Stimulated activated naive B cell treated with anti-CD40 and anti-IgM and Interleukin-4, amounts not matched to agents 10 μg/mL and 1 μg/mL and 100 μg/mL, for 72 hours (primary cell): ENCODE data around the gene TPSG1.
"Not testable (repeated sequence)": the region's sequence is repeated elsewhere in the genome, so short reads cannot be mapped to it uniquely, and the experiment has no call there.

Experiments
- ATAC-seq, 2 donors: fragments of 150-1000 bp; cut with Tn5 transposase; replicated peaks; 2 replicates each; pipeline ENCODE4 v1.10.0; 2021; ENCODE audit warnings: moderate library complexity in 1 of 2
- DNase-seq: peaks from one replicate; pipeline ENCODE4 v3.0.0; 2021
- H3K27ac Mint-ChIP-seq: one replicate; pipeline ENCODE4 v1.8.0; 2022; ENCODE audit warnings: mild to moderate bottlenecking, mixed read lengths
- H3K27me3 Mint-ChIP-seq, 2 donors: one replicate each; pipeline ENCODE4 v1.8.0; 2022; ENCODE audit warnings: mixed read lengths in 2 of 2
- H3K36me3 Mint-ChIP-seq, 2 donors: one replicate each; pipeline ENCODE4 v1.8.0; 2022; ENCODE audit warnings: mixed read lengths in 2 of 2, mild to moderate bottlenecking in 1 of 2
- H3K4me1 Mint-ChIP-seq, 2 donors: one replicate each; pipeline ENCODE4 v1.8.0; 2022; ENCODE audit warnings: mixed read lengths in 2 of 2, mild to moderate bottlenecking in 1 of 2
- H3K4me3 Mint-ChIP-seq, 2 donors: one replicate each; pipeline ENCODE4 v1.8.0; 2022; ENCODE audit warnings: mild to moderate bottlenecking in 2 of 2, mixed read lengths in 2 of 2, moderate library complexity in 1 of 2
- H3K9me3 Mint-ChIP-seq, 2 donors: one replicate each; pipeline ENCODE4 v1.8.0; 2022; ENCODE audit warnings: mixed read lengths in 2 of 2, mild to moderate bottlenecking in 1 of 2

Gene TPSG1

GRCh38 chr16:1230471-1231212, 5.6 kb upstream of the TPSG1 start:
- H3K27ac Mint-ChIP-seq, H3K9me3 Mint-ChIP-seq, DNase-seq, H3K4me1 Mint-ChIP-seq, H3K27me3 Mint-ChIP-seq, H3K36me3 Mint-ChIP-seq, ATAC-seq, H3K4me3 Mint-ChIP-seq: not testable (repeated sequence)

GRCh38 chr16:1230084-1230470, 5.0 kb upstream of the TPSG1 start, which contains the start of gene TPSB2:
Gene TPSB2 (minus strand): TSS chr16:1230184. CDS start chr16:1229951, 233 bp downstream.
- H3K27ac Mint-ChIP-seq, H3K36me3 Mint-ChIP-seq: not testable (repeated sequence)

GRCh38 chr16:1229476-1229875, 4.4 kb upstream of the TPSG1 start:
- H3K36me3 Mint-ChIP-seq, H3K27me3 Mint-ChIP-seq, H3K9me3 Mint-ChIP-seq, DNase-seq, H3K4me1 Mint-ChIP-seq, ATAC-seq, H3K27ac Mint-ChIP-seq, H3K4me3 Mint-ChIP-seq: not testable (repeated sequence)

More at GRCh38 chr16:1230084-1230470, 5.0 kb upstream of the TPSG1 start, which contains the start of gene TPSB2:
- not testable (repeated sequence) for H3K4me3 Mint-ChIP-seq, DNase-seq, H3K9me3 Mint-ChIP-seq, H3K27me3 Mint-ChIP-seq, ATAC-seq, H3K4me1 Mint-ChIP-seq

- not testable (repeated sequence) for H3K4me1 Mint-ChIP-seq, H3K27me3 Mint-ChIP-seq, H3K4me3 Mint-ChIP-seq, DNase-seq, H3K27ac Mint-ChIP-seq, H3K36me3 Mint-ChIP-seq, H3K9me3 Mint-ChIP-seq, ATAC-seq
Observed at GRCh38 chr16:1228227-1228626, 3.2 kb upstream of the TPSG1 start.

- ATAC-seq, H3K27ac Mint-ChIP-seq, H3K4me3 Mint-ChIP-seq, H3K4me1 Mint-ChIP-seq, H3K36me3 Mint-ChIP-seq, DNase-seq, H3K9me3 Mint-ChIP-seq: not testable (repeated sequence)
- H3K27me3 Mint-ChIP-seq, result peaks cover 5 to 10% of the 10 kb centered on the region in 2 donors
Observed at GRCh38 chr16:1226692-1227091, 1.6 kb upstream of the TPSG1 start.

- peaks cover 5 to 14% of the 10 kb centered on the region in 2 donors for H3K27me3 Mint-ChIP-seq
- ATAC-seq, H3K4me3 Mint-ChIP-seq, H3K36me3 Mint-ChIP-seq, H3K27ac Mint-ChIP-seq, H3K9me3 Mint-ChIP-seq, DNase-seq, H3K4me1 Mint-ChIP-seq: not testable (repeated sequence)
Observed at GRCh38 chr16:1225728-1226311, 752 bp upstream of the TPSG1 start.

- Mint-ChIP-seq H3K27me3 (peaks cover 5 to 9% of the 10 kb centered on the region in 2 donors), H3K36me3 (no peaks in the 10 kb centered on the region), H3K4me1 (no peaks in the 10 kb centered on the region), H3K4me3 (no peak overlapping the region), H3K27ac (no peak overlapping the region), H3K9me3 (no peaks in the 10 kb centered on the region)
- no peak for DNase-seq
- no peak for ATAC-seq
Observed at GRCh38 chr16:1224558-1224957, 510 bp downstream of the TPSG1 start.

- no peak for ATAC-seq
- Mint-ChIP-seq H3K4me3 (no peak overlapping the region), H3K4me1 (no peaks in the 10 kb centered on the region)
Observed at GRCh38 chr16:1223355-1224214, 1.5 kb downstream of the TPSG1 start.

GRCh38 chr16:1222553-1223354, 2.3 kb downstream of the TPSG1 start:
- Mint-ChIP-seq H3K27ac (no peak overlapping the region), H3K9me3 (no peaks in the 10 kb centered on the region), H3K4me1 (no peaks in the 10 kb centered on the region), H3K4me3 (no peak overlapping the region), H3K36me3 (no peaks in the 10 kb centered on the region), H3K27me3 (peaks cover 0 to 5% of the 10 kb centered on the region in 2 donors)
- ATAC-seq (no peak), DNase-seq (no peak)

More at GRCh38 chr16:1223355-1224214, 1.5 kb downstream of the TPSG1 start:
- peaks cover 5 to 9% of the 10 kb centered on the region in 2 donors for H3K27me3 Mint-ChIP-seq
- no peaks in the 10 kb centered on the region for H3K9me3 Mint-ChIP-seq
- DNase-seq, result no peak
- no peak overlapping the region for H3K27ac Mint-ChIP-seq
- no peaks in the 10 kb centered on the region for H3K36me3 Mint-ChIP-seq

GRCh38 chr16:1221628-1222552, 3.2 kb downstream of the TPSG1 start:
- Mint-ChIP-seq H3K27ac (no peak overlapping the region), H3K36me3 (no peaks in the 10 kb centered on the region), H3K9me3 (no peaks in the 10 kb centered on the region), H3K27me3 (peaks cover 0 to 5% of the 10 kb centered on the region in 2 donors), H3K4me3 (no peak overlapping the region), H3K4me1 (no peaks in the 10 kb centered on the region)
- DNase-seq, result no peak
- no peak for ATAC-seq

GRCh38 chr16:1220841-1221627, 4.0 kb downstream of the TPSG1 start:
- ATAC-seq, result no peak
- Mint-ChIP-seq H3K36me3 (no peaks in the 10 kb centered on the region), H3K27me3 (peaks cover 0 to 5% of the 10 kb centered on the region in 2 donors), H3K27ac (no peak overlapping the region), H3K4me1 (no peaks in the 10 kb centered on the region), H3K9me3 (no peaks in the 10 kb centered on the region), H3K4me3 (no peak overlapping the region)
- no peak for DNase-seq

- no peaks in the 10 kb centered on the region for H3K36me3 Mint-ChIP-seq
- DNase-seq (no peak), ATAC-seq (no peak)
- no peak overlapping the region for H3K27ac Mint-ChIP-seq
- no peaks in the 10 kb centered on the region for H3K4me1 Mint-ChIP-seq
- peaks cover 0 to 5% of the 10 kb centered on the region in 2 donors for H3K27me3 Mint-ChIP-seq
- H3K9me3 Mint-ChIP-seq, result no peaks in the 10 kb centered on the region
- no peak overlapping the region for H3K4me3 Mint-ChIP-seq
Observed at GRCh38 chr16:1220098-1220728, 4.9 kb downstream of the TPSG1 start.
